ENCODE results near the gene SERPINI1.

GRCh38 chr3:167843481-167843880 lies 108.0 kb downstream of the SERPINI1 start:
- TF ChIP-seq POLR2A (IDR thresholded peaks at IDR 0.05) (no peak), POLR2AphosphoS5 (IDR thresholded peaks at IDR 0.05) (no peak)
- TF ChIP-seq, protein P1, sequence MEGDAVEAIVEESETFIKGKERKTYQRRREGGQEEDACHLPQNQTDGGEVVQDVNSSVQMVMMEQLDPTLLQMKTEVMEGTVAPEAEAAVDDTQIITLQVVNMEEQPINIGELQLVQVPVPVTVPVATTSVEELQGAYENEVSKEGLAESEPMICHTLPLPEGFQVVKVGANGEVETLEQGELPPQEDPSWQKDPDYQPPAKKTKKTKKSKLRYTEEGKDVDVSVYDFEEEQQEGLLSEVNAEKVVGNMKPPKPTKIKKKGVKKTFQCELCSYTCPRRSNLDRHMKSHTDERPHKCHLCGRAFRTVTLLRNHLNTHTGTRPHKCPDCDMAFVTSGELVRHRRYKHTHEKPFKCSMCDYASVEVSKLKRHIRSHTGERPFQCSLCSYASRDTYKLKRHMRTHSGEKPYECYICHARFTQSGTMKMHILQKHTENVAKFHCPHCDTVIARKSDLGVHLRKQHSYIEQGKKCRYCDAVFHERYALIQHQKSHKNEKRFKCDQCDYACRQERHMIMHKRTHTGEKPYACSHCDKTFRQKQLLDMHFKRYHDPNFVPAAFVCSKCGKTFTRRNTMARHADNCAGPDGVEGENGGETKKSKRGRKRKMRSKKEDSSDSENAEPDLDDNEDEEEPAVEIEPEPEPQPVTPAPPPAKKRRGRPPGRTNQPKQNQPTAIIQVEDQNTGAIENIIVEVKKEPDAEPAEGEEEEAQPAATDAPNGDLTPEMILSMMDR (IDR thresholded peaks at IDR 0.05), result no peak
